ENCODE results near the gene POLD3.

The POLD3 gene

DNA sequence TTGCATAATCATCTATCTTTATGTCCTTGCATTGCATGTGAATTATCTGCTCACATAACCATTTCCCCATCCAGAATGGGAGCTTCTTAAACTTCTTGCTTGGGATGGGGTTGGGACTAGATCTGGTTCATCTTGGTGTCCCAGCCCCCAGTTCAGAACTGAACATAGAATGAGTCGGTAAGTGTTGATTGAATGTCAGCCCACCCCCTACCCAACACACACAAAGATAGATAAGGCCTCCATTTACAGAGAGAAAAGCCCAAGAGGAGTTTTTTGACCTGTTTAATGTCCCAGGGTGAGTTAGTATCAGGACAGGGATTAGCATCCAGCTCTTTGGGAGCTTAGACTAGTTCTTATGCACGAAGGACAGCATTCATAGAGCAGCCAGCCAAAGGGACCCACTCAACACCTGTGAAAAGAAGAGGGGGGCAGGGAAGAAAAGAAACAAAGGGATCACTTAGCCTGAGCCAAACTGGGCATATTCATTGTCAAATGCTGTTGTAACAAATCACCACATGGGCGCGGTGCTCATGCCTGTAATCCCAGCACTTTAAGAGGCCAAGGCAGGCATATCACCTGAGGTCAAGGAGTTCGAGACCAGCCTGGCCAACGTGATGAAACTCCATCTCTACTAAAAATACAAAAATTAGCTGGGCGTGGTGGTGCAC lies 81.4 kb downstream of the POLD3 start:
- no peak for DNase-seq (ENCODE audit: low spot score)

DNA sequence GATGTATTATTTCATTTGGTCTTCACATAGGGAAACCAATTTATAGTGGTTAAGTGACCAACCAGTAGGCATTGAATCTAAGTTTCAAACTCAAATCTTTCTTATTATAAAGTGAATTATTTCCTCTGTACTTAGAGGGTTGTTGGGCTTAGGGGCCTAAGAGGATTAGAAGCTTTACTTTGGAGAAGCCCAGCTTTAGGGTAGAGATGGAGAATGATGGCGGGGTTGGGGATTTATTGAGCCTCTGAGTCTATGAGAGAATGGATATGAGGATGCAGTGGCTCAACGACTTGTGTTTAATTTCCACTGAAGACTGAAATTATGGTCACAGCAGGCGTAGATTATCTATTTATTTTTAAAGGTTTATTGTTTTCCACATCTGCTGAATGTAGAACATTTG lies 83.4 kb downstream of the POLD3 start:
- no peak for DNase-seq (ENCODE audit: low spot score)

DNA sequence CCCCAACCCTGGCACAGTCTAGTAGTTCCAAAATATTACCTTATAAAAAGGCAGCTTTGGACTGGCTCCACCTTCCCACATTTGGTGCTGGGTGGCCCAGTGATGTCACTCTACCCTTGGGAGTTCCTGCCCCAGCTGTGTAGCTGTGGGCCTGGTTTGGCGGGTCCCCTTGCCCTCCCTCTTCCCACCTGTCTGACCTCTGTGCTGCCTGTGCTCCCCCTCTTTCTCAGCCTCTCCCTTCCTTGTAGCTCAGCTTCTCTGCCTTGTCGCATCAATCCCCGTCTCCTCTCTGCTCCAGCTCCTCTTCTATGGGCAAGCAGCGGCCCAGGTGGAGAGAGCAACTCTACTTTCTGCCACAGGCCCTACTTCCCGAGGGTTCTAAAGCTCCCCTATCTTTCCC lies 84.2 kb downstream of the POLD3 start:
- no peak for DNase-seq (ENCODE audit: low spot score)

DNA sequence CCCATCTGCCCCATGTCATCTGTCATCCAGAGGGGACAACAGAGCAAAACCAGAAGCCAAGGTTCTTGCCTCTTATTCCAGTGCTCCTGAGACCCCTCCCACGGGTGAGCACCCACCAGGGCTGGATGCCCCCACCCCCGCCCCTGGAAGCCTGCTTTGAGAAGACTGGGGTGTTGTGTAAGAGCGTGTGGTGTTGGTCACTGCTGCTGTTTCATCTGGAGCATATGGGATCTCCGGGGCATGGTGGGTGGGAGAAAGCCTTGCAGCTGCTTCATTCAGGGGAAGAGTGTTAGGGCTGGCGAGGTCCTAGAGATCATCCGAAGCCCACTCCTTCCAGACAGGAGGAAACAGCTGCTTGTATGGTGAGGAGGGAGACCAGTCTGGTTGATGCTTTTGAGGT lies 84.7 kb downstream of the POLD3 start:
- no peak for DNase-seq (ENCODE audit: low spot score)

DNA sequence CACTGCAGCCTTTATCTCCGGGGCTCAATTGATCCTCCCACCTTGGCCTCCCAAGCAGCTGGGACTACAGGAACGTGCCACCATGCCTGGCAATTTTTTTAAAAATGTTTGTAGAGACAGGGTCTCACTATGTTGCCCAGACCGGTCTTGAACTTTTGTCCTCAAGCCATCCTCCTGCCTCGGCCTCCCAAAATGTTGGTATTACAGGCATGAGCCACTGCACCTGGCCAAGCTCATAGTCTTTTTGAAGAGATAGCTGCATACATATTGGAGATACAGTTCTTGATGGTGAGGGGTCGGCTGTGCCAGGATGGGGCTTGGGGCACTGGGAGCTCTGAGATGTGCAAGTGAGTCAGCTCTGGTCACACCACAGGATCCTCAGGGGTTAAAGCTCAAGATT lies 85.7 kb downstream of the POLD3 start:
- no peak for DNase-seq (ENCODE audit: low spot score)

DNA sequence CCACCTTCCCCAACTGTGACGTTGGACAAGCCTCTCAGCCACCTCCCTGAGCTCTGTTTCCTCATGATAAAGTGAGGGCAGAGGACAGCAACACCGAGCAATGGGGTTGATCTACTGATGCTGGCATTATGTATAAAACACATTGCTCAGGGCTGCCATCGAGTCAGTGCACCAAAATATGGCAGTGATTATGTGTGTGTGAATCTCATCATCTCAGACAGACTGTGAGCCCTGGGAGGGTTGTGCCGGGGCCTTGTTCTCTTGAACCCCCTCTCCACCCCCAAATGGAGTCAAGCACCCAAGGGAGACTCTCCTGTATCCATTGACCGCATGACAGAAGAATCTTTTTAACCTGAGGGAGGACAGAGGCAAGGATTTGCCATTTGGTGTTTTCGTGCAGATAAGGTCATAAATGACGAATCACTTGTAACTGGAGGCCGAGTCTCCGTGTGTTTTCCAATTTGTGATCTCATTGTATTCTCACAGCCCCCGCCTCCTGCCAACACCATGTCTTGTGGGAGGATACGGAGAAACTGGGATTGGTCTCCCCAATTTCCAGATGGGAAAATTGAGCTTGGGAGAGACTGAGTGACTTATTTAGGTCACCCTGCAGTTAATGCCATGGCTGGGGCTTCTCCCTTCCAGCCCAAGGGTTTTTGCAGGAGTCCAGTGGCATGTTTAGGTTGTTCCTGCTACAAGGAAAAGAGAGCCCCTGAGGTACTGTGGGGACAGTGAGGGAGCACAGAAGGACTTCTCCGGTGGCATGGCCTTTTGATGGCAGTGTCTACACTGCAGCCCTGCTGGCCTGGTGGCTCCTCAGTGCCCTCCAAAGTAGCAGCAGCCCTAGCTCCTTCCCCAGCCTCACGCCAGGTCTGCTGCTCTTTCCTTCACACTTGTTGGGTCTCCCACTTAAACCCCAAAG lies 86.5 kb downstream of the POLD3 start:
- no peak for DNase-seq (ENCODE audit: low spot score)

DNA sequence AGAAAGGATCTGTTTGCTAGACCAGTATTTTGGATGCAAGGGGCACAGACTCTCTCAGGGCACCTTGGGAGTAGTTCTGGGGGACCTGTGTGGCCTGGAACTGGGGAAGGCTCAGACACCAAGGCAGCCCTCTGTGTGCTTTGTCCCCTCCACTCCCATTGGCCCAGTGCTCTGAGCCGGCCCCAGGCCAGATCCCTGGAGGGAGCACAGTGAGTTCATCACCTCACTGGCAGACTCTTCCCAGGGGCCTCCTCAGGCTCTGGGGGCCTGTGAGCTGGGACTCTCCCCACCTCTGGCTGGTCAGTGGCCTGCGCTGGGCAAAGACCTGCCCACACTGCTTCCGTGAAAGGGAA lies 87.1 kb downstream of the POLD3 start:
- DNase-seq (ENCODE audit: low spot score): no peak

DNA sequence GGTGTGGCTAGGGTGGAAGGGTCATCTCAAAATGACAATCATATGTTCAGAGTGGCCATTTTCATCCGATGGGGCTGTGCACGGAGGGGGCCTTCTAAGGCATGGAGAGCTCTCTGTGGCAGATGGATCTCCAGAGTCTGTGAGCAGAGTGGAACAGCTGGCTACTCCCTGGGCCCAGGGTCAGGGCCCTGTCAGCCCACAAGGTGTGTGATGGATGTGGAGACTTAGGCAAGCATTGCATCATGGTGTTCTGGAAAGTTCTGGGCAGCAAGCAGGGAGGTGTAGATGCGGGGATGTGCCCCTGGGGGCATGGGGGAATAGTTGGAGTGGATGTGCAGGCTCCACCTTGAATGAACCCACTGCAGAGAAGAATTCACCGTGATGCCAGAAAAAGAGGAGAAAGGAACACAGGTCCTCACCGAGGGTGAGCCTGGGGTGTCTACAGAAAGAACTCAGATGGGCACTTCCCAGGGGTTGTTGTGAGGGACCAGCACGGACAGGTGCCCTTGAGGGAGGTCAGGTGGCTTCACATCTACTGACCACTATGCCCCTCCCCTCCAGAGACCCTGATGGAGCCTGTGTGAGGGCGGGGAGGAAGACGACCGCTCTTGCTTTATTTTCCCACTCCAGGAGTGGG lies 87.8 kb downstream of the POLD3 start:
- no peak for DNase-seq (ENCODE audit: low spot score)

DNA sequence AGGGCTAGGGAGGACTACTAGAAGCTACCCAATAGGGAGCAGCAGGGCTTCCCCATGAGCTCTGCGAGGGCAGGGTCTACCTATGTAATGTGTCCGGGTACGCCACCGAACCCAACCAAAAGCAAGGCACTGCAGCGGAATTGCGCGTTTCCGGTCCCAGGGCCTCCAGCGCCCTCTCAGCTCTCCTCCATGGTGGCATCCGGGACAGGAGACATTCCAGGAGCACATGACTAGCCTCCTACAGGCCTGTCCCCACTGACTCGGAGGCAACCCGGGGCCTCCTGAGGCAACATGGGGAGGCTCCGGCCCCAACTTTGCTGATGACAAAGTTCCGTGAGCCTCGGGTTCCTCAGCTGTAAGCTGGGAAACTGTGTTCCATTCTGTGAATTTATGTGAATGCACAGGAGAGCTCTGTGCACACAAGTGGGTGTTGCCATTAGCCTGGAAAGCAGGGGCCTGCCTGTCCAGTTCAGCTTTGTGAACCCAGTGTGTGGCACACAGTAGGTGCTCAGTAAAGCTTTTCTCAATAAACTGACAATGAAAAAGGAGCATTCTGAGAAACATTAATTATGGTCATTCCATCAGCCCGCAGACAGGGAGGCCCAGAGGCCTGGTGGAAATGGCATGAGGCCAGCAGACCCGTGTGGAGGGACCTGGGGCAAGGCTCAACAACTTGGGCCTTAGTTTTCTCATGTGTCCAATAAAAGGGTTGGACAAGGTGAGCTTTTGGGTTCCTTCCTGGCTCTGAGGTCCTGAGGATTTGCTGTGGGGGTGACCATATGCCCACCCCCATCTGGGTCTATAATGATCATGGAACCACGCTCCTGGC lies 88.5 kb downstream of the POLD3 start:
- no peak for DNase-seq (ENCODE audit: low spot score)

DNA sequence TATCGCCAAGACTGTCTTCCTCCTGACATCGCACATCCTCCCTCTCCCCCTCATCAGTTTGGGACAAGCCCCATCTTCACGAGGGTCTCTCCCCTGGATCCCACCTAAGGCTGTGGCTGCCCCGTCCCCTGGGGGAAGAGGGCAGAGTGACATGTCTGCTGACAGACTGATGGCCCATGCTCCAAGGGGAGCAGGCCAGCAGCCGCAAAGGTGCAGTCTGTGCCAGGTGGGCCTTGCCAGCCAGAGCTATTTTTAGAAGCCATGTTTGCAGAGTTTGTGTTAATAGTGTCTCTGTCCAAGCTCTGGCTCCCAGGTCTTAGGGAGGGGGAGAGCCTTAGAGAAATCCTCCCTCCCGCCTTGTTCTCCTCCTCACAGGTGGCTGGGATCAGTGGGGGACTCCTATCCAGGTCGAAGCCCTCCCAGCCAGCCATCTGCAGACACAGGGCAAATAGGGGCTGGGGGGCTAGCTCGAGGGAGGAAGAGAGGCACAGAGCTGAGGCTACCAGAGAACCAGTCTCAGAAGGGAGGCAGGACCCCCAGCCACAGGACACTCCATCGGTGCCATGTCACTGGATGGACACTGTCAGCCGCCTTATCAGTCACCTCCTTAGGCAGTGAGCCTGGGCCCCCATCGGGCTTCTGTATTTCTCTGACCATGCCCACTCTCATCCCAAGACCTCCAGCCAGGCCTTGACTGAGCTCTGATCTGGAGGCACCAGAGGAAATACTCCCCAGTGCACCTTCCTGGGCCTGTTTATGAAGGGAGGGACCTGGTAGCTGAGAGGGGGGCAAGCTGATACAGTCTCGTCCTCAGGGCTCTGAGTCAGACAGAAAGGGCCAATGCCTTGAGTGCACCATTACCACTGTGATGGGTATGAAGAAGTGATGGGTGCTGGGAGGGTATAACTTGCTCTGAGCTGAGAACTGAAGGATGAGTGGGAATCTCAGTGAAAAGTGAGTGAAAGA lies 89.6 kb downstream of the POLD3 start:
- no peak for DNase-seq (ENCODE audit: low spot score)

DNA sequence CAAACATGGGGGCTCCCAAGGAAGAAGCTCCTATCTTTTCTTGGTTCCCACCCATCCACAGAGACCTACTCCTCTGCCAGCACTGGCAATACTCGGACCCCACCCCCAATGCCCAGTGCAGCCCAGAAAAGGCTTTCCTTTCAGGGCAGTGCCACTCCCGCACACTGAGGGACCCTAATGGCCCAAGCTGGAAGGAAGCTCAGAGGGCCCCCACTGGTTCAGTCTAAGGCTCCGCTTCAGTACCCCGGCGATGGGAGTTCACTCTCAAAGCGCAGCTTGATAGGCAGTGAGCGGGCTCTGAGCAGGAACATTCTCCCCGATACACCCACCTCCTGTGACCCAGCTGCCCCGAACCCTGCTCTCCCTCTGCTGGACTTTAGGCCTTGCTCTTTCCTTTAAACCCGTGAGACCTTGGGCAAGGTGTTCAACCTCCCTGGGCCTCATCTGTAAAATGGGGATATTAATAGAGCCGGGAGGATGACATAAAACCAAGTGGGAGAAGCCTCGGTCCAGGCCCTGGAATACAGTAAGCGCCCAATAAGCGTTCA lies 90.4 kb downstream of the POLD3 start:
- no peak for DNase-seq (ENCODE audit: low spot score)

DNA sequence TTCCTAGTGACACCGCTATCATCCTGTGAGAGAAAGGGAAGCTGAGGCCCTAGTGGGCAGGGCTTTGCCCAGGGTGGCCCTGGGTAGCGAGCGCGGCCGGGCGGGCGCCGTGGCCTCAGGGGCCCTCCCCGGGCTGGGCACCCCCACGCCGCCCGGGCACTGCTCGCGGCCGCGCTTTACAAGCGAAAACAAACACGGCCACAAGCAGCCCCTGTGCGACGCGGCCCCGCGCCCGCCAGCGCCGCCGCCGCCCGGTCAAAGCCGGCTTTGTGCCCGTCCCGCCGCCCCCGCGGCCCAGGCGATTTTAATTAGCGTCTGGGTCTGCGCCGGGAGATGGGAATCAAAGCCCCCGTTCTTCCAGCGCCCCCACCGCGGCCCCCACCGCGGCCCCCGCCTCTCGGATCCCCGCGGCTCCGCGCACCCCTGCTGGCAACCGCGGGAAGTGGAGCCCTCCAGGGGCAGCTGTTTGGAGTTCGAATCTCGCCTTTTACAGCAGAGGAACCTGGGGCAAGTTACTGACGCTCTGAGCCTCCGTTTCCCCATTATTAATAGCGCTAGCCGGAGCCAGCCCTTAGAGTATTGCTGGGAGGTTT lies 91.0 kb downstream of the POLD3 start:
- peak; percentile 42 for DNase-seq (ENCODE audit: low spot score)

DNA sequence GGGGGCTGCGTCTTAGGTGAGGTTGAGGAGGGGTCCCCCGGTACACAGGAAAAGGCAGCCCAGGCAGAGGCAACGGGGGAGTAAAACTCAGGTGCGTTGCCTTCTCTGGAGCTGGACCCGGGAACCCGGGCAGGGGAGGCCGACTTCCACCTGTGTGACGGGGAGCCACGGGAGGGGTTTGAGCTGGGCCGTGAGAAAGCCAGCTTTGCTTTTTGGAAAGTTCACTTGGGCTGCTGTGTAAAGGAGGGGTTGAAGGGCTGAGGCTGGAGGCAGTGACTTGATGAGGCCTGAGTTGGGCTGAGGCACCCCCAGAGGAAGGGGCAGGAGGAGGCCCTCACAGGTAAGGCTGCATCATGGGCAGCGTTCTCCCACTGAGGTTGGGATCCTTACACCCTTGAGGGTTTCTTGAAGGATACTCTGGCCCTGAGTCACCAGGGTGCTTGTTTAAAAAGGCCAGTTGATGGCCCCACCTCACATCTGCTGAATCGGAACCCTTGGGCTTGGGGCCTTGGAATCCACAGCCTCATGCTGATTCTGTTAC lies 91.6 kb downstream of the POLD3 start:
- DNase-seq (ENCODE audit: low spot score): peak; percentile 55

DNA sequence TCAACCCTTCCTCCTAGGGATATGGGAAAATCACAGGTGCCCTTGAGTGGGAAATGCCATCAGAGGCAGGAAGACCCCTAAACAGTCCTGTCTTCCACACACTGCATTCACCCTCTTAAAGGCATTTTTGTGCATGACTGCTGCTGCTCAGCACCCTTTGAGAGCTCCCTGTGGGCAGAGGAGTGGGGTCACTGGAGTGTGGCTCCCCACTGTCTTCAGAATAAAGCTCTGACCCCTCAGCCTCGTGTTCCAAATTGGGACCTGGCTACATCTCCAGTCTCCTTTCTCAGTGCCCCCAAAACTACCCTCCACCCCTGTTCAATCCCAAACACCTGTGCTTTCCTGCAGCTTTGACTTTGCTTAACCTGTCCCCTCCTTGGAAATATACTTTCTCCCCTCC lies 92.3 kb downstream of the POLD3 start:
- no peak for DNase-seq (ENCODE audit: low spot score)

DNA sequence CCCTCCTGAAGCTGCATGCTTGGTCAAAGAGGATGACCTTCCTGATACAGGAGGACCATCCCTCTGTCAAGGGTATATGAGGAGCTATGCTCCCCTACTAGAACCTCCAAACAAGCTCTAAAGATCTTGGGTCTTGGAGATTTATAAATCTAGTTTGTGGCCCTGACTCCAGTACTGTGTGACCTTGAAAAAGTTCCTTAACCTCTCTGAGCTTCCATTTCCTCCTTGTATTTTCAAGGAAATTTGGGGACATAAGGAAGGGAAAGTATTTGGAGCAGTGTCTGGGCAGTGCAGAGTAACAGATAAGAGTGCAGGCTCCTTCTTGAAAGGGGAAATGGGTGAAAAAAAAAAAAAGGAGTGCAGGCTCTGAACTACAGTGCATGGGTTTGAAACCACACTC lies 93.0 kb downstream of the POLD3 start:
- DNase-seq (ENCODE audit: low spot score): no peak

DNA sequence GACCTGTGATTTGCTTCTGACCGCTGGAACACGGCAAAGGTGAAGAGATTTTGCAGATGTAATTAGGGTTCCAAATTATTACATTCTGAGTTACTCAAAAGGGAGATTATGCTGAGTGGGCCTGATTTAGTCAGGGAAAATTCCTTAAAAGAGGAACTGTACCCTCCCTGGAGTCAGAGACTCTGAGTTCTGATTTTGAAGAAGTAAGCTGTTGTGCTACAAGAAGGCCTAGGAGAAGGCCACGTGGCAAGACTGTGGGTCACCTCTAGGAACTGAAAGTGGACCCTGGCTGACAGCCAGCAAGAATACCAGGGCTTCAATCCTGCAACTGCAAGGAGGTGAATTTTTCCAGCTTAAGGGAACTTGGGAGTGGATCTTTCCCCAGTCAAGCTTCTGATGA lies 93.5 kb downstream of the POLD3 start:
- no peak for DNase-seq (ENCODE audit: low spot score)

DNA sequence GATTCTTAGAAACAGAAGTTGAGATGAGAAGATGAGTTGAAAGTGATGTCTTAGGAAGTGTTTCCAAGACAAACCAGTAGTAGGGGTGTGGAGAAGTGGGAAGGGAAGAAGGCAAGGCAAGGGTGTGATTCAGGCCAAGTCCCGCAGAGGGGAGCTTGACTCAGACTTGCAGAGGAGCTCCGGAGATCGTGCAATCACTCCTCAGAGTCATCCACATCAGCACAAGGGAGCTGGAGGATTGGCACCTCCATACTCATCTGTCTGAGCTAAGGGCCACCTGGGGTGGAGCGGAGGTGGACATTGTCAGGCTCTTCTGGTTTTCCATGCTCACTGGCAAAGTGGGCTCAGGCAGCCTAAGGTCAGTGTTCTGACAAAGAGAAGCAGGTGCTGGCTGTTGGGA lies 94.4 kb downstream of the POLD3 start:
- no peak for DNase-seq (ENCODE audit: low spot score)

DNA sequence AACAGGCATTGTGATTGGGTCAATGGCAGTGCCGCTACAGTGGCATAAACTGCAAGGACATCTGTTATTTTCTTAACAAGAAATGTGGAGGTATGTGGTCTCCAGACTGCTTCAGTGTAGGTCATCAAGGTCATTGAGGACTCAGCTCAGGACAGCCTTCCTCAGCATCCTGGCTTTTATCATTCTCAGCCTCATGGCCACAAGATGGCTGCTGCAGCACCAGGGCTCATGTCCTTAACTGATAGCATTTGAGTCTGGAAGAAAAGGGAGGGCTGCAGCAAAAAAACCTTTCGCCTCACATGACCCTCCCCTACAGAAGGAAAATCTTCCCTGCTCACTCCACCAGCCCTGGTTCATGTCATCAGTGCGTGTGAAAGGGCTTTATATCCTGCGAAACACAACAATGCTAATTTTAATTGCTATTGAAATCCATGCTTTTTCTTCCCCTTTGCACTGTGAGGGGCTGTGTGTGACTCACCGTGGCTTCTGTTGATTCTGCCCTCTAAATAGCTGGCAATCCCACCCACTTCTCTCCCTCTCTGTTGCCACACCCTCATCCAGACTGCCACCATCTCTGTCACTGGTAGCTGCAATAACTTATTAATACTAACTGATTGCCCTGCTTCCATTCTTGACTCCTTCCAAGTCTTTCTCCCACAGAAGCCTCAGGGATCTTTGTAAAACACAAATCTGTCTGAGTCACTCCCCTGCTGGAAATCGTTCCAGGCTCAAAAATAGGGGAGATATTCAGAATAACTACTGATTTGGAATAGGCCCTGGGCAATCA lies 95.0 kb downstream of the POLD3 start:
- DNase-seq (ENCODE audit: low spot score): no peak

DNA sequence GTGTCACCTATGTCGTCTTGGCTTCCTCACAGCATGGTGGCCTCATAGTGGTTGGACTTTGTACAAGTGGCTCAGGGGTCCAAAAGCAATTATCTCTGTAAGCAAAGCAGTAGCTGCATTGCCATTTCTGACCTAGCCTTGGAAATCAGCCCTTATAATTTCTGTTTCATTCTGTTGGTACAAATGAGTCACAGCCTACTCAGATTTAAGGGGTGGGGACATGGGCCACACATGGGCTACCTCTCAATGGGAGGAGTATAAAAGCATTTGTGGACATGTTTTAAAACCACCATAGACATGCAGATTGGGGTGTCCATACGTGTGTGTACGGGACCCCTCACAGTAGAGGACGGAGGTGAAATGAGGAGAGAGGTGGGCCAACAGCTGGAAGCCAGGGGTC lies 97.3 kb downstream of the POLD3 start:
- DNase-seq (ENCODE audit: low spot score): no peak
